SU-DHL-6 (cell line): Measurements from ENCODE around the gene PYCARD.

Experiments used
- H2AFZ ChIP-seq: fragments of 200-600 bp; sonication (generic); 2 replicates; pipeline ENCODE4 v1.6.1; 2014; ENCODE audit warnings: low read depth, mild to moderate bottlenecking, moderate library complexity, mixed read lengths, antibody characterized with exemption, low read length; ENCODE audit not compliant: severe bottlenecking
- H3F3A ChIP-seq: fragments of 200-600 bp; shearing (Covaris generic); 2 replicates; pipeline ENCODE4 v1.6.0; 2016; ENCODE audit warnings: antibody characterized with exemption, mild to moderate bottlenecking; ENCODE audit not compliant: insufficient read depth
- H3K27ac ChIP-seq: fragments of 200-600 bp; sonication (generic); 2 replicates; pipeline ENCODE4 v1.5.1; 2016; ENCODE audit warnings: low read depth, mild to moderate bottlenecking, low read length, moderate library complexity, mixed read lengths
- H3K27me3 ChIP-seq: fragments of 200-600 bp; sonication (generic), shearing (Covaris generic); 2 replicates; pipeline ENCODE4 v1.6.0; 2014; ENCODE audit warnings: mild to moderate bottlenecking, low read length
- H3K36me3 ChIP-seq: fragments of 200-600 bp; sonication (generic); 2 replicates; pipeline ENCODE4 v1.6.1; 2014; ENCODE audit warnings: mild to moderate bottlenecking, low read length, mixed read lengths
- H3K4me2 ChIP-seq: fragments of 300-600, 200-600 bp; shearing (Covaris generic), sonication (generic); 2 replicates; pipeline ENCODE4 v1.6.0; 2014; ENCODE audit warnings: low read length, low read depth, mild to moderate bottlenecking; ENCODE audit not compliant: poor library complexity, severe bottlenecking
- H3K4me3 ChIP-seq: fragments of 200-600 bp; sonication (generic); 2 replicates; pipeline ENCODE4 v1.5.1; 2014; ENCODE audit warnings: antibody characterized with exemption, low read length, mild to moderate bottlenecking, mixed read lengths; ENCODE audit not compliant: insufficient read depth, poor library complexity, severe bottlenecking
- H3K79me2 ChIP-seq: fragments of 200-600 bp; sonication (generic); 2 replicates; pipeline ENCODE4 v1.6.1; 2014; ENCODE audit warnings: mild to moderate bottlenecking, low read length, moderate library complexity; ENCODE audit not compliant: insufficient read depth
- H3K9ac ChIP-seq: fragments of 200-600 bp; sonication (generic); 2 replicates; pipeline ENCODE4 v1.7.0; 2014; ENCODE audit warnings: mild to moderate bottlenecking, low read length
- H3K9me2 ChIP-seq: fragments of 200-600 bp; sonication (generic); replicated peaks from 2 replicates; pipeline ENCODE4 v1.6.1; 2014; ENCODE audit warnings: low read length; ENCODE audit not compliant: insufficient read depth
- H3K9me3 ChIP-seq: fragments of 200-600 bp; sonication (generic); 2 replicates; pipeline ENCODE4 v1.6.1; 2014; ENCODE audit warnings: low read length, mixed read lengths; ENCODE audit not compliant: insufficient read depth
- H4K20me1 ChIP-seq: fragments of 200-600 bp; sonication (generic); 2 replicates; pipeline ENCODE4 v1.6.1; 2014; ENCODE audit warnings: low read depth, mild to moderate bottlenecking, antibody characterized with exemption, low read length, moderate library complexity, mixed read lengths
- CTCF ChIP-seq: fragments of 200-600 bp; sonication (generic); IDR thresholded peaks from one replicate; pipeline ENCODE4 v1.5.1; 2017; ENCODE audit warnings: antibody characterized with exemption, mild to moderate bottlenecking, low read length, moderate library complexity; ENCODE audit not compliant: insufficient read depth, poor library complexity, severe bottlenecking
- EZH2phosphoT487 ChIP-seq: fragments of 200-600 bp; sonication (generic), shearing (Covaris generic); conservative IDR thresholded peaks from 2 replicates; pipeline ENCODE4 v1.6.1; 2018; ENCODE audit warnings: mild to moderate bottlenecking, antibody characterized with exemption, low read length, moderate library complexity, mixed read lengths

Gene PYCARD

GRCh38 chr16:31202414-31203375, at the start of gene PYCARD:
Gene PYCARD, minus strand, starts transcription at chr16:31202760. Its CDS starts 70 bp downstream, at chr16:31202690.
- H3K4me3 ChIP-seq = peak within 1 kb of the TSS; percentile 48
- TF ChIP-seq CTCF (no peak), EZH2phosphoT487 (no peak)
- no peak within 1 kb of the TSS for H3K27ac ChIP-seq
- H2AFZ ChIP-seq = peak within 1 kb of the TSS; percentile 45
- no peaks in the 10 kb centered on the region for H3K9me3 ChIP-seq
- no peaks in the 10 kb centered on the region for H3K9me2 ChIP-seq
- no peaks in the 10 kb centered on the region for H3K36me3 ChIP-seq
- H3K27me3 ChIP-seq = no peaks in the 10 kb centered on the region
- peak within 1 kb of the TSS; percentile 61 for H3K4me2 ChIP-seq
- H3F3A ChIP-seq = peaks cover 32% of the 10 kb centered on the region
- no peaks in the 10 kb centered on the region for H4K20me1 ChIP-seq
- H3K79me2 ChIP-seq = no peaks in the 10 kb centered on the region
- H3K9ac ChIP-seq = peak within 1 kb of the TSS; percentile 53

- no peaks in the 10 kb centered on the region for H3K36me3 ChIP-seq
Measured at GRCh38 chr16:31251435-31251834, 48.9 kb upstream of the PYCARD start.

GRCh38 chr16:31250782-31251384, 48.3 kb upstream of the PYCARD start:
- H4K20me1 ChIP-seq = no peaks in the 10 kb centered on the region
- H3K4me3 ChIP-seq = no peak overlapping the region
- H3K9me2 ChIP-seq = no peaks in the 10 kb centered on the region
- H3K27ac ChIP-seq = no peak overlapping the region
- no peak overlapping the region for H2AFZ ChIP-seq
- no peaks in the 10 kb centered on the region for H3K79me2 ChIP-seq
- no peak overlapping the region for H3K4me2 ChIP-seq
- H3F3A ChIP-seq = no peaks in the 10 kb centered on the region
- TF ChIP-seq CTCF = no peak
- no peak for TF ChIP-seq EZH2phosphoT487
- H3K9ac ChIP-seq = no peak overlapping the region
- no peaks in the 10 kb centered on the region for H3K27me3 ChIP-seq
- no peaks in the 10 kb centered on the region for H3K9me3 ChIP-seq
- H3K36me3 ChIP-seq = no peaks in the 10 kb centered on the region

More at GRCh38 chr16:31251435-31251834, 48.9 kb upstream of the PYCARD start:
- Histone ChIP-seq H3K27me3 (no peaks in the 10 kb centered on the region), H3K9me2 (no peaks in the 10 kb centered on the region), H4K20me1 (no peaks in the 10 kb centered on the region), H3F3A (no peaks in the 10 kb centered on the region), H3K79me2 (no peaks in the 10 kb centered on the region), H3K9ac (no peak overlapping the region), H2AFZ (no peak overlapping the region), H3K27ac (no peak overlapping the region), H3K9me3 (no peaks in the 10 kb centered on the region), H3K4me2 (no peak overlapping the region), H3K4me3 (no peak overlapping the region)
- TF ChIP-seq EZH2phosphoT487 (no peak), CTCF (no peak)
